ENCODE data around the gene USP4.
"Not testable (repeated sequence)": the region's sequence is repeated elsewhere in the genome, so short reads cannot be mapped to it uniquely, and the experiment has no call there.

The USP4 gene

DNA sequence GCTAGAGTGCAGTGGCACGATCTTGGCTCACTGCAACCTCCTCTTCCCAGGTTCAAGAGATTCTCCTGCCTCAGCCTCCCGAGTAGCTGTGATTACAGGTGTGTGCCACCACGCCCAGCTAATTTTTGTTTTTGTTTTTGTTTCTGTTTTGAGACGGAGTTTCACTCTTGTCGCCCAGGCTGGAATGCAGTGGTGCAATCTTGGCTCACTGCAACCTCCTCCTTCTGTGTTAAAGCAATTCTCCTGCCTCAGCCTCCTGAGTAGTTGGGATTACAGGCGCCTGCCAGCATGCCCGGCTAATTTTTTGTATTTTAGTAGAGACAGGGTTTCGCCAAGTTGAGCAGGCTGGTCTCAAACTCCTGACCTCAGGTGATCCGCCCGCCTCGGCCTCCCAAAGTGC is 99.8 kb downstream of the USP4 start:
- DNase-seq: not testable (repeated sequence)

DNA sequence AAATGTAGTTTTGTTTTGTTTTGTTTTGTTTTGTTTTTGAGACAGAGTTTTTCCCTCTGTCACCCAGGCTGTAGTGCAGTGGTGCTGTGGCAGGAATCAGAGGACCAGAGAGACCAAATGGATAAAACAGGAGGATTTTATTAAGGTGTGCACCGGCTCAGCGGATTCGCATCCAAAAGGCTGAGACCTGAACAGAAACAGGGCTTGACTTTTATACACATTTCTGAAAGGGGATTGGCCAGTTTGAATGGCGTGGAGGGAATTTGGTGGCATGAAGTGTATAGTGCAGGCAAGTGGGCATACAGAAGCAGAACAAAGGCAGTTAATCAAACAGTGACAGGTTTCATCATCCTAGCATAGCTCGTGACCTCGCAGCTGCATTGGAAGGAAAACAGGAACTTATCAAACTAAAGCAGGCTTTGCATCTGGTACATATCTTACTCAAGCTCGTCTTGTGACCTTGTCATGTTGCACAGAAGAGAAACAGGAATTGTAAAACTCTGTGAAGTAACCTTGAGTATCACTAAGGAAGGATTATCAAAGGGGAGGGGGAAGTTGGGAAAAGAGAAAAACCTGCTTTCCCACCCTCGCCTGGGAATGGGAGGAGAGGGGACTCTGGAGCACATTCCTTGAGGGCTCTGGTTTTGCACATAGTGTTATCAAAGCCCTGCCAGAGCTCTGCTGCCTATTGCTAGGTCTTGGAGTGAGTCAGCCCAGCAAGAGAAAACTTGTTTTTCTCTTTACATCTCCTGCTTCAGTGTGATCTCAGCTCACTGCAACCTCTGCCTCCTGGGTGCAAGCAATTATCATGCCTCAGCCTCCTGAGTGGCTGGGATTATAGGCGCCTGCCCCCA is 101.4 kb downstream of the USP4 start:
- DNase-seq: no peak

DNA sequence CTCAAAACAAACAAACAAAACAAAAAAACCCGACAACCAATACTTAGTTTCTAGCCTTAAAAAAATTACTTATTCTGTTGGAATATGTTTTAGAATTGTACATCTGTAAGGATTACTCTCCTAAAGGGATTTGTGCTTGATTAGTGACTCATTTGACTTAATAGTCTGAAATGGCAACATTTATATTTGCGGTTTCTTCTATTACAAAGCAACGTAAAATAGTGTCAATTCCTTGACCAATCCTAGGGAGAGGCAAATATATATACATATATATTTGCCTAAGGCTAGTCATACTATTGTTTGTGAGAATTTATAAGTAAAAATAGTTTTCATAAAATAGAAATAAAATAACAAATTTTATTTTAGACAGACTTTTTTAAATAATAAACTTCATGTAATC is 102.5 kb downstream of the USP4 start:
- no peak for DNase-seq

DNA sequence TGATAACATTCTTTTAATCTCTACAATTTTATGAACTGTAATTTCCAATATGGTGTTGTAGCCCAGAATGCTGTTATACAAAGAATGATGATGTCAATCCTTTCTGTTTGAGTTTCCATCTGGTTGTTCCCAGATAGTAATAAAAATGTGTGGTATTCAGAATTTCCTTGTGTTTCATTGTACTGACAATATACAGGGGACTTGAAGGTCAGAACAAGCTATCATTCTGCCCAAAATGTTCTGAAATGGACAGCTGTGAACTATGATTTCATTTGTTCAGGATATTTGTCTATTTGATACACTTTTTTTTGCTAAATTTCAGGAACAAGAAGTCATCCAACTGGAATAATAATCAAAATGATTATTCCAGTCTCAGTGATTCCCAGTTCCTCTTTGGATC is 103.6 kb downstream of the USP4 start:
- no peak for DNase-seq

DNA sequence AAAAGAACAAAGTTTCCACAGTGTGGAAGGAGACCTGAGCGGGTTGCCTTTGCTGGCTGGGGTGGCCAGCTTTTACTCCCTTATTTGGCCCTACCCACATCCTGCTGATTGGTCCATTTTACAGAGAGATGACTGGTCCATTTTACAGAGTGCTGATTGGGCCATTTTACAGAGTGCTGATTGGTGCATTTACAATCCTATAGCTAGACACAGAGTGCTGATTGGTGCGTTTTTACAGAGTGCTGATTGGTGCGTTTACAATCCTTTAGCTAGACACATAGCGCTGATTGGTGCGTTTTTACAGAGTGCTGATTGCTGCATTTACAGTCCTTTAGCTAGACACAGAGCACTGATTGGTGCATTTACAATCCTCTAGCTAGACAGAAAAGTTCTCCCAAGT is 111.0 kb downstream of the USP4 start:
- DNase-seq: not testable (repeated sequence)

Data from right forelimb (tissue), 1 donor.